RKO (cell line): ENCODE data around the gene SUMO1.
"Not testable (repeated sequence)": the region's sequence is repeated elsewhere in the genome, so short reads cannot be mapped to it uniquely, and the experiment has no call there.

Source experiments
- DNase-seq: peaks from one replicate; pipeline ENCODE4 v3.0.0-alpha.2; 2016; ENCODE audit warnings: low spot score

Gene SUMO1

DNA sequence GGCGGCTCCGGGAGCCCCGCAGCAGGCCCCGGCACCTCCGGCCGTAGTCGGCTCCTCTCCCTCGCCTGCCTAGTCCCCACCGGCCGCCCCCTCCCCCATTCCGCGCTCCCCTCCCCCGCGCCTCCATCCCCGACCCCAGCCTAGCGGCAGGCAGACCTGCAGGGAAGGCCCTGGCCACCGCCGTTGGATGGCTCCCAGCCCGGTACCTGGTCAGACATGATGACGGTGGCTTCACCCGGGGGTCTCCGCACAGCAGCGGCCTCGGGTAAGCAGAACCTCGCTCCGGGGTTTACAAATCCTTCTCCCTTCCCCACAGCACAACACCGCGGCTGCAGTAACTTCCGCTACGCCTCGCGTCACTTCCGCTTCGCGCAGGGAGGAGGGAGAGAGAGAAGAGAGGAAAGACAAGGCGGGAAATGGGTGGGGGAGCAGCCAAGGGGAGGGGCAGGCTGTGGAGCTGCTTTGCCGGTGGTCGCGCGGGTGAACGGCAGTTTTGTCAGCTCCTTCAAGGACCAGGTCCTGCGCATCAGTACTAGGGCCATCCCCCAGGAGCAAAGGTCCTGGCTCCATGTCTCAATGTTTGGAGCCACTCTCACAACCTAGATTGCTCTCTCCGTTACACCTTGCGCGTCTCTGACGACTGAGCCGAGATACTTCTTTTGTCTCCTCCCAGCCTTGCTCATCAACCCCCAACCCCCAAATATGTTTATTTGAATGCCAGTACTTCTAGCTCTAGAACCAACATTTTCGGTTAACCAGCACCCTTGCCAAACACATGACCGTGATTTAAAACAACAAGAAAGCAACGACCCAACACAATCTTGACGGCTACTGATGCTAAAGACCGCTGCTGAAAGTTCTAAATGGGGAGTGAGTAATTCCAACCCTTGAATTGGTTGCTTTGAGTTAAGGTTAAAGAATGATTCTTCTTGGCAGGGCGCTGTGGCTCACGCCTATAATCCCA lies at the start of gene SUMO1:
TSS of gene SUMO1 (minus strand) at position 364 of the 964 bp plus-strand sequence. CDS start at position 218, 146 bp downstream.
- DNase-seq = peak; percentile 89

DNA sequence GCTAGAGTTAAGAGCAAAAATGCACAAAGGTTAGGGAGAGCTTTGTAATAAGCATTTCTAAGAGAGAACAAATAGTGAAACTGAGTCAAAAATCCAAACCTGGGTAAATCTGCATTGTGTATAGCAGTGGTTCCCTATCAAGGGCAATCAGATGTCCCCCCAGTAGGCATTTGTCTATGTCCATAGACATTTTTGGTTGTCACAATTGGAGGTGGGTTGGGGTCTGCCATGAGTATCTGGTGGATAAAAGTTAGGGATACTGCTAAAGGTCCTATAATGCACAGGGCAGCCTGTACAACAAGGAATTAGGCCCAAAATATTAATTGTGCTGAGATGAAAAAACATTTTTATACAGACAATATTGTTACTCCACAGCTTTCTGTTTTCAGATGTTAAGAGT lies 48.2 kb upstream of the SUMO1 start:
- DNase-seq = no peak

DNA sequence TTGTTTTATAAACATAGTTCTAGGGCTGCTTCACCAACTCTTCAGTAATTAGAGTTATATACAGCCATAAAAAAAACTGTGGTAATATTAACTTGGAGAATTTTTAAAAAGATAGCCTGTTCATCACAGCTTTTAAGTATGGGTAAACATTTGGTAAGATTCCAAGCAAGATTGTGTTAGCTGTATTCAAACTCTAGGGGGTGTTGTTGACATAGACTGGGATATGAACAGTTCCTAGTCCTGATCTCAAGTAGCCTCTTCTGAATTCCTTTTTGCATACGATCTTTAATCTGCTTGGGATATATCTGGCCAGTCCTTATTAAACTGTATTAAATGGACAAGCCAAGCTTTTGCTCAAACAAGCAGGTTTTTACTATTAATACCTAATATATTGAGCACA lies 40.5 kb upstream of the SUMO1 start:
- DNase-seq = peak; percentile 72

DNA sequence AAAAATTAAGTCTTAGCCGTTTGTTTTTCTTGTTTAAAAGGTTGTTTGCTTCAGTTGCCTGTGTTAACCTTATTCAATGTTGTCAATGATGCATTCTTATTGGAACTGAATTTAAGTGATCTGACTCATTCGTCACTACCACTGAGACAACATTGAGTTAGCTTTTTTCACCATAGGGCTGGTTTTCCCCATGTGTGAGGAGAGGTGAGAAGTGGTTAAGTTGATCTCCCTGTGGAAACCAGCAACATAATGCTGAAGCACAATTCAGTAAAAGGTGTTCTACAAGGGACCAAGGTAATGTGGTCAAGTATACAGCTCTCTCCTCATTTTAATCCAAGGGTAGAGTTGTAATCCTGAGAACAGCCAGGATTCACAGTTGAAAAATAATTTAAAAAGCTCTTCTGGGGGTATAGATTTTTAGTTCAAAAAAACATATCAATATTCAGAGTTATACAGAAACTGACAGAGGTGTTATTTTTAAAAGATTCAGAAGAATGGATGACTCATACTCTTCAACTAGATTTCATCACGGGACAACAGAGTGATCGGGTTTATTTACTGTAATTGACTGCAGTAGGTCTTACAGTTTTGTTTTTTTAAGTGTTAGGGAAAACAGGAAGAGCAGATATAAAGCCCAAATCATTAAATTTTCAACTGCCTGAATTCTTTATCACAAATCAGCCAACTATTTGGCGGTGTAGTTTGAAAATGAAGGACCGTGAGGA lies 39.8 kb upstream of the SUMO1 start:
- peak; percentile 42 for DNase-seq

DNA sequence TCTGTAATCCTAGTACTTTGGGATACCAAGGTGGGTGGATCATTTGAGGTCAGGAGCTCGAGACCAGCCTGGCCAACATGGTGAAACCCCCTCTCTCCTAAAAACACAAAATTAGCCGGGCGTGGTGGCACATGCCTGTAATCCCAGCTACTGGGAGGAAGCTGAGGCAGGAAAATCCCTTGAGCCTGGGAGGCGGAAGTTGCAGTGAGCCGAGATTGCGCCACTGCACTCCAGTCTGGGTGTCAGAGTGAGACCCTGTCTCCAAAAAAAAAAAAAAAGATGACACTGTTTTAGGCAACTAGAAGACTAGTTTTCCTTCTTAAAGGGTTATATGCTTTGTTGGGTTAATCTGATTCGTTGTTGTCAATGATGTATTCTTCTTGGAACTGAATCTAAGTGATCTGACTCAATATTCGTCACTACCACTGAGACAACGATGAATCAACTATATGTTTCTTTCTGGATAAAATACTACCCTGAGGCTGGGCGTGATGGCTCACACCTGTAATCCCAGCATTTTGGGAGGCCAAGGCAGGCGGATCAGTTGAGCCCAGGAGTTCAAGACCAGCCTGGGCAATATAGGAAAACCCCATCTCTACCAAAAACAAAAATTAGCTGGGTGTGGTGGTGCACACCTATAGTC lies 37.8 kb upstream of the SUMO1 start:
- peak; percentile 95 for DNase-seq

DNA sequence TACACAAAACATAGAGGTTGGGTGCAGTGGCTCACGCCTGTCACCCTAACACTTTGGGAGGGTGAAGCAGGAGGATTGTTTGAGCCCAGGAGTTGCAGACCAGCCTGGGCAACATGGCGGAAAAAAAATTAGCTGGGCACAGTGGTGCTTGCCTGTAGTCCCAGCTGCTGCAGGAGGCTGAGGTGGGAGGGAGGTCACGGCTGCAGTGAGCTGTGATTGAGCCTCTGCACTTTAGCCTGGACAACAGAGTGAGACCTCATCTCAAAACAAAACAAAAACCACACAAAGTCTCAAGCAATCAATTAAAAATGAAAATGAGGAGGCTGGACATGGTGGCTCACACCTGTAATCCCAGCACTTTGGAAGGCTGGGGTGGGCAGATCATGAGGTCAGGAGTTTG lies 32.1 kb upstream of the SUMO1 start:
- DNase-seq = no peak

DNA sequence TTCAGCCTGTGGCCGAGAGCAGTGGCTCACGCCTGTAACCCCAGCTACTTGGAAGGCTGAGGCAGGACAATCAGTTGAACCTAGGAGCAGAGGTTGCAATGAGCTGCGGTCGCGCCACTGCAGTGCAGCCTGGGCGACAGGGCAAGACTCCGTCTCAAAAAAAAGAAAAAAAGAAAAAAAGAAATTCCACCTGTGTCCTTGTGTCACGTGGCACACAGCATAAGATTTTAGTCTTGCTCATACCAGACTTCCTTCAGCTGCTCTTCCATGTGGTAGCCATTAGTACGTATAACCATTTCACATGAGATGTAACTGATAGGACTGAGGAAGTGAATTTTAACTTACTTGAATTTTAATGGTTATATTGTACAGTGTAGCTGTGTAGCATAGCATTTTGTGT lies 31.2 kb upstream of the SUMO1 start:
- DNase-seq = peak; percentile 70

DNA sequence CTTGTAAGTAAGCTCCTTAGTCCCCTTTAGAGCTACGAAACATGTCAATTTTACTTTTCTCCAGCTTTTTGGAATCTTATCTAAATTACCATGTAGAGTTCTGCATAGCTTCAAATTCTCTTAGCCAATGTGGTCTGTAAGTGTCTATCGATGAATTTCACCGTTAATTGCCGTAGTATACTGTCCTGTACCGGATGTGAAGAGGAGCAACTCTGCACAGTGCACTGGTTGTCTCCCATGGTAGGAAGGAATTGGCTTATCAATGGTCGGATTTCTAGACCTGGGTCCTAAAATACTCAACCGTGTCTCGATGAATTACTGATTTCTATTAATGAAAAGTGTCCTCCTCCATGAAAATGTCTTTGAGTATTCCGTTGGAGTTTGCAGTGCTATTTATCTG lies 29.1 kb upstream of the SUMO1 start:
- DNase-seq = peak; percentile 64

DNA sequence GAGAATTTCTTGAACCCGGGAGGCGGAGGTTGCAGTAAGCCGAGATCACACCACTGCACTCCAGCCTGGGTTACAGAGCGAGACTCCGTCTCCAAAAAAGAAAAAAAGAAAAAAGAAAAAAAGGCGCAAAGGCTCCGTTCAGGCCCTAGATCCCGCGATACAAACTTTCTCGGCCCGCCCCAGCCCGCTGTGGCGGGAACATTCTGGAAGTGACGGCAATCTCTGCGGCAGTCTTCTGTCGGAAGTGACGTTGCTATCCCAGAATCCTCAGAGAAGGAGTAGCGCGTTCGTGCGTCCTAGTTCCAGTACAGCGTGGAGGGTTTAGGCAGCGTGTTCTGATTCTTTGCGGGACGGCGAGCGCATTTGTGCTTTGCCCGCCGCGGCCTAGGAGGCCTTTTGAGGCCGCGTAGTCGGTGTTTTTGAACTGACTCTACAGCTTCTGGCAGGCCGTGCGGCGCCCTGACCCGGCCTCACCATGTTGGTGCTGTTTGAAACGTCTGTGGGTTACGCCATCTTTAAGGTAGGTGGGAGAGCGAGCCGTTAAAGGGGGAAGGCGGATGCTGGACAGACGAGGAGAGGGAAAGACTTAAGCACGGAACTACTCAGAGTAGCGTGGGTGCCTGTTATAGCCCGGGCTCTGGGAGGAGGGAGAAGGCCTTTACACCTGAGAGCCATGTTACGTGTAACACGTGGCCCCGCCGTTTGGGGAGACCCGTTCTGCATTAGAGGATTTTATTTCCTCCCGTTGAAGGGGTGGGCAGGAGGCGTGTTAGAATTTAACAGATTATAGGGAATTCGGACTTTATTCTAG lies 27.3 kb upstream of the SUMO1 start, which contains the start of gene NOP58:
TSS of gene NOP58 (plus strand) at position 297 of the 811 bp plus-strand sequence. CDS start at position 476, 179 bp downstream.
- DNase-seq = peak; percentile 96

DNA sequence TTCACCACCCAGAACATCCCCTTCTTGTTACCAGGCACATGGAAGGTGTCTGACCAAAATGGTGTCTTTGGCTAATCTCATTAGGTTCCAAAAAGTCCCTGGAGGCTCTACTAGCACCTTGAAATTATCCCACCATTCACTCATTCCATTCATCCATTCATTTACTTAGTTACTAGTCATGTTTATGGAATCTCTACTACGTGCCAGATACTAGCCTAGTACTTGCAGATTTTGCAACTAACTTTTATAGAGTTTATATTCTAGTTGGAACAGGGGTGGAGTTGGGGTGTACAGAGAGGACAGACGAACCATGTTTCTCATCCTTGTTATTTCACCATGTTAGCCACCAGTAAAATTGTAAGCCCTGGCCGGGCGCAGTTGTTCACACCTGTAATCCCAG lies 23.1 kb upstream of the SUMO1 start:
- no peak for DNase-seq

DNA sequence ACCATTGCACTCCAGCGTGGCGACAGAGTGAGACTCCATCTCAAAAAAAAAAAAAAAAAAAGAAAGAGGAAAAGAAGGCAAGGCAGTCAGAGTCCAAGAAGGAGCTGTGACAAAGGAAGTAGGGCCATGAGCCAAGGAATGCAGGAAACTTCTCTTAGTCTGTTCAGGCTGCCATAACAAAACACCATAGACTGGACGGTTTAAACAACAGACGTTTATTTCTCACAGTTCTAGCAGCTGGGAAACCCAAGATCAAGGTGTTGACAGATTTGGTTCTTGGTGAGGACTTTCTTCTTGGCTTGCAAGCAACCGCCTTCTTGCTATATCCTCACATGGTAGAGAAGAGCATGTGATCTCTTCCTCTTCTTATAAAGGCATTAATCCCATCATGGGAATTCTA lies 13.1 kb upstream of the SUMO1 start:
- DNase-seq = no peak

DNA sequence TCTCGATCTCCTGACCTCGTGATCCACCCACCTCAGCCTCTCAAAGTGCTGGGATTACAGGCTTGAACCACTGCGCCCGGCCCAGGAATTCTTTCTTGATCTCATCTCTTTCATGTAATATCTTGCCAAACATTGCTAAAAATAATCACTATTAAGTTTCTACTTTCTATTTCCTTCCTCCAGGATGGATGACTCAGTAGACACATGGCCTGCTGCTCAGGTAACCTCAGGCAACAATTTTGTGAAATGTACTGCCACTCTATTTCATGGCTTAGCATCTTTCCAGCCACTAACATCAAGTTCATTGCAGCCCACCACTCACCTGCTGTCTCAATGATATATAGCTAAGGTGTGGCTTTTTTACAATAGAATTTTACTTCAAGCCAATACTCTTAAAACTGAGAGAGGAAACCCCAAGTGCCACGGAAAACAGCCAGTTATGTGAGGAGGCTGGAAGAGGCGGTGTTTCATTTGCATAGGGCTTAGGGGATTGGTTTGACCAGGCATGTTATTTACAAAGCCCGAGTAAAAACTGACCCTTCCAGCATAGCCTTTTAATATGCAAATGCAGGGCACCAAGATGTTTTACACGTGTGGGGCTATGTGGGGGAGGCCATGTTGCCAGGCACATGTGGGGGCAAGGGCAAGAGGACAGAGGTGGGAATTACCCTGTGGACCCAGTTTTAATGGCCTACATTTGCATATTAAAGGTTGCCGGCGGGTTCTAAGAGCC lies 11.3 kb upstream of the SUMO1 start:
- DNase-seq = no peak

DNA sequence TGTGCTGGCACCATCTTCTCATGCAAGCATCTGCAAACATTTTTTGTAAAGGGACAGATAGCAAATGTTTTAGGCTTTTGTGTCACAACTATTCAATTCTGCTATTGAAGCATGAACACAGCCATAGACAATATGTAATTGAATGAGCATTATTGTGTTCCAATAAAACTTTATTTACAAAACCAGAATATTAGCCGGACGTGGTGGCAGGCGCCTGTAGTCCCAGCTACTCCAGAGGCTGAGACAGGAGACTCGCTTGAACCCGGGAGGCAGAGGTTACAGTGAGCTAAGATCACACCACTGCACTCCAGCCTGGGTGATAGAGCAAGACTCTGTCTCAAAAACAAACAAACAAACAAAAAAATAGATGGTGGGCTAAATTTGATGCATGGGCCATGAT lies 9.3 kb upstream of the SUMO1 start:
- not testable (repeated sequence) for DNase-seq

DNA sequence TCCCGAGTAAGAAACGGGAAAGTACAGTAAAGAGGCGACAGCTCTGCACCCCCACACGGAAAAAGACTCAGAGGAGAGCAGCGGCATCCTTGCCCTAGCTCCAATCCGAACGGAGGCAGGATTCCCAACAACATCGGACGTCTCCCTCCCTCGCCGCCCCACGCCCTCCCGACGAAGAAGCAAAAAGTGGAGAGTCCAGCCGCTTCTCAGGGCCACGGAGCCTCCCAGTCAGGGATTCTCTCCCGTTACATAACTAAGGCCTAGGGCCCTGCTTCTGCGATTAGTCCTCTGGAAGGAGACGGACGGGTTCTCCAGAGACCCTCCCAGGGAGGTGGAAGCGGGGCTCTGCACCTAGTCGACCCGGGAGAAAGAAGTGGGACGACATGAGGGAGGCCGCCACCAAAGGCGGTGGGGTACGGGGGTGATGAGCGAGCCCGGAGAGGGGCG lies 587 bp downstream of the SUMO1 start:
- DNase-seq = peak; percentile 77

DNA sequence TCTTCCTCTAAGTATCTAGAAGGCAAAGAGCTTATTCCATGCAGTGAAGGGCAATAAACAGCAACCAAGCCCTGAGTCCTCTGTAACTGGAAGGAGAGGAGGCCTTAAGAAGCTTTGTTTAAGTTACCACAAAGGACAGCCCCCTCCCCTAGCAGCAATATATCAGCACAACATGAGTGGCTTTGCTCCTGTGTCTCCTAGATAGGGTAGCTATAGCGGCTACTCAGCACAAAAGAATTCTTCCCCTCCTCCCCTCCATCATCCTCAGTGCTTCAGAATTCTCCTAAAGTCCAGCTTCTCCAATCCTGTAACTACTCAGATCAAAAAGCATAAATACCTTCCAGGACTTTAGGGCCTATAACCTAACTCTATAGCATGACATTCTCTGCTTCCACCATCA lies 16.5 kb downstream of the SUMO1 start:
- no peak for DNase-seq

DNA sequence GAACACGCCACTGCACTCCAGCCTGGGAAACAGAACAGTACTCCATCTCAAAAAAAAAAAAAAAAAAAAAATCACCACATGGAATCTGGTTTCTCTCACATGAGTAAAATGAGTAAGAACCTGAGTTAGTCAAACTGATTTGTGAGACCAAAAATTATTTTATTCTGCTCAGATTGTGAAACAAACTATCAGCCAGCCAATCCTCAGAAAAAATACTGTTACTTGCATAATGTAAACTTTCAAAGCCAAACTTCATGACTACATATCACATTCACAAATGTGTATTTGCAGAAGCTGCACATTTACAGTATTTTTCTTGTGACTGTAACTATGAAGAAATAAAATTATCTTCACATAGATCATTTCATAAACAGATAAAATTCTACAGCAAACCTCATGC lies 23.2 kb downstream of the SUMO1 start:
- DNase-seq = no peak

DNA sequence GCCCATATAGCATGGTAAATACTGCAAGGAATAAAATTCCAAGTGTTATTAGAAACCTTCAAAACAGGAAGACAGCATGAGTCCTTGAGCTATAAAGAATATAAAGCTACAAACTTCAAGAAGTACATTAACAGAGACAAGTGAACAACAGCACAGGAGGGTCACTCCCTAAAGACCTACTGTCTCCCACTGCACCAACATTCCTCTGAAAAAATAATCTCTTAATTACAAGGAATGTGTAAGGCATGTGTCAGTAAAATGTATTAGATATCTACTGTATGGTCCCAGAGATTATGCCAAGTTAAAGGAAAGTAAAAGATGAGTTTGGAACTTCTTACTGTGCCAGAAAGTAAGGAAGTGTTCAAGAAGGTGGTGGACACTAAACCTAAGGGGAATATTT lies 29.9 kb downstream of the SUMO1 start:
- DNase-seq = no peak

DNA sequence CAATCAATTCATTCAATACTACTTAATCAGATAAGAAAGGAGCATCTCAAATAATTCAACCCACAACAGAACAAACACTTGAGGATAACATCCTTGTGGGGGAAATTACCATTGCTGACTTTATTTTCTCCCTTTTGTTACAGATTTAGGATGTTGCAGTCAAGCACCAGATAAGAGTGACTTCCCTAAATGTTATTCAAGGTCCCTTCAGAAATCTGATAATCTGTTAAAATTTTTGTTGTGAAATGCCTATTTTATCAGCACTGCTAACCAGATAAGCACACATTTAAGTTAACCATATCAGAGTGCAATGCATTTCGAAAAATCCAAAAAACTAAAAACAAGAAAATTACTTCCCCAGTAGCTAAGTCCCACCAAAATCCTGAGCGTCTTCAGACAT lies 33.5 kb downstream of the SUMO1 start:
- no peak for DNase-seq

DNA sequence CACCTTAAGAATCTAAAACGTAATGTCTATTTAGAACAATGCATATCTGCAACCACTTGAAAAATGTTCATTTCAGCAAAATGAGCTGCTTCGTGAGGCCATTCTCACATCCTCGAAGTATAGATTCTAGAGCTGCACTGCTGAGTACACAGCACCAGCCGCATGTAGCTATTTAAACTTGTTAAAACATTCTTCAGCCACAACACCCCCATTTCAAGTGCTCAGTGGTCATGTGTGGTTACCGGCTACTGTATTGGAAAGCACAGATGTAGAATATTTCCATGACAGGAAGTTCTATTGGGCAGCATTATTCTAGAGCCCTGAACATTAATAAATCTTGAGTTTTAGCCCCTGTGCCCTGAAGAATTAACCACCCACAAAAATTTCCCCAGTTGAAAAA lies 35.0 kb downstream of the SUMO1 start:
- DNase-seq = no peak

DNA sequence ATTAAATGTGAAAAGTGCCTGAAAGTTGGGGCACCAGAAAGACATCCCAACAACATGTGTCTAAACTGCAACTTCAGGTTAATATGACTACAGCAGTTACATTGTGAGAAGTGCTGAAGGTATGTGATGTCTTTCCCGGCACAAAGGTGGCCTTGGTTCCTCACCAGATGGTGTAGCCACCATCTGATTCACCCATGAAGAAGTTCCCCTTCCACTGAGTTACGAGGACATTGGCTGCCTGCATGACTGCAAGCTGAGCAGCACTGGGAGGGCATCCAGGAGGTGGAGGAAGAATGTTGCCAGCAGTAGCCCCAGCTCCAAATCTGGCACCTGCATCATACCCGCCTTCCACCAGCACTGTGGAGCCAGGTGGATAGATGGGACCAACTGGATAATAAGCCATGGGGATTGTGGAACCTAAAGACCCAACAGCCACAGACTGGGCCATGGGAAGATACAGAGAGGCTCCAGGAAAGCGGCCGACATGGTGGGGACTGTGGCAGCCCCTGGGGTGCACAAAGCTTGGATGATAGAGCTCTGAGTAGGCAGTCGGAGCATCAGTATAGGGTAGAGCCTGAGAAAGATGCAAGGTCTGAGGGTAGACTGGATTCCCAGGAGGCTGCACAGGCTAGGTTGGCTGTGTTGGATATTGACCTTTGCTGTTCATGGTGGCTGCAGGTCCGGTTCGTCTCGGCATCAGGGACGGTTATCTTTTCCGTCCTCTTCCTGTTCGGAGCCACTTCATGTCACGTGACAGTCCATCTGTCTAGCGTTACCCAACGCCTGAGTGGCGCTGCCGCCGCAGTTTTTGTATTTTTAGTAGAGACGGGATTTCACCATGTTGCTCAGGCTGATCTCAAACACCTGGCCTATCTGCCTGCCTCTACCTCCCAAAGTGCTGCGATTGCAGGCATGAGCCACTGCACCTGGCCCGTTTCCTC lies 36.9 kb downstream of the SUMO1 start:
- DNase-seq = no peak
